HG03460 (cell line): ENCODE data around the gene KRTAP10-7.
"Not testable (repeated sequence)": the region's sequence is repeated elsewhere in the genome, so short reads cannot be mapped to it uniquely, and the experiment has no call there.

Experiments
- ATAC-seq: cut with Tn5 transposase; IDR thresholded peaks from one replicate; pipeline ENCODE4 v1.9.1; 2021; ENCODE audit not compliant: unreplicated experiment

The KRTAP10-7 gene, protein sequence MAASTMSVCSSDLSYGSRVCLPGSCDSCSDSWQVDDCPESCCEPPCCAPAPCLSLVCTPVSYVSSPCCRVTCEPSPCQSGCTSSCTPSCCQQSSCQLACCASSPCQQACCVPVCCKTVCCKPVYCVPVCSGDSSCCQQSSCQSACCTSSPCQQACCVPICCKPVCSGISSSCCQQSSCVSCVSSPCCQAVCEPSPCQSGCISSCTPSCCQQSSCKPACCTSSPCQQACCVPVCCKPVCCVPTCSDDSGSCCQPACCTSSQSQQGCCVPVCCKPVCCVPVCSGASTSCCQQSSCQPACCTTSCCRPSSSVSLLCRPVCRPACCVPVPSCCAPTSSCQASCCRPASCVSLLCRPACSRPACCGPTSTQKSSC

DNA sequence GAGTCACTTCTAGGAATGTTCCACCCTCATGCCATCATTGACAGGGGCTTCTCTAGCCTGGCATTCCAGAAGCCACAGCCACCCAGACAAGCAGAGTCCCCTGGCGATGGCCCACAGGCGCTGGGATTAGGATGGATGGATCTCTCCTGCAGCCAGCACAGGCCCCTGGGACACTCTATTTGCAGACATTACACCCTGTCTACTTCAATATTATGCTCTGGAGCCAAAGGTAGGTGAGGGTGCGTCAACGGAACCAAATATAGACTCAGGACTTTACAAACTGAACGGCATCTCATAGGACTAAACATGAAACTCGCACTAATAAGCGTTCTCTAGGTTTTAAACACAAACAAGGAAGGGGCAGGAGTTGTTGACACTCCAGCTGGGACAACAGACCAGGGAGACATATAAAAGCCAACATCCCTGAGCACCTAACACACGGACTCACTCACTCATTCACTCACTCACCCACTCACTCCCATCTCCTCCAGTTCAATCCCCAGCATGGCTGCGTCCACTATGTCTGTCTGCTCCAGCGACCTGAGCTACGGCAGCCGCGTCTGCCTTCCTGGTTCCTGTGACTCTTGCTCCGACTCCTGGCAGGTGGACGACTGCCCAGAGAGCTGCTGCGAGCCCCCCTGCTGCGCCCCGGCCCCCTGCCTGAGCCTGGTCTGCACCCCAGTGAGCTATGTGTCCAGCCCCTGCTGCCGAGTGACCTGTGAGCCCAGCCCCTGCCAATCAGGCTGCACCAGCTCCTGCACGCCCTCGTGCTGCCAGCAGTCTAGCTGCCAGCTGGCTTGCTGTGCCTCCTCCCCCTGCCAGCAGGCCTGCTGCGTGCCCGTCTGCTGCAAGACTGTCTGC is at the start of gene KRTAP10-7:
Gene KRTAP10-7, plus strand, starts transcription at position 480 of the 861 bp plus-strand sequence. Its CDS starts 25 bp downstream, at position 505.
- not testable (repeated sequence) for ATAC-seq

DNA sequence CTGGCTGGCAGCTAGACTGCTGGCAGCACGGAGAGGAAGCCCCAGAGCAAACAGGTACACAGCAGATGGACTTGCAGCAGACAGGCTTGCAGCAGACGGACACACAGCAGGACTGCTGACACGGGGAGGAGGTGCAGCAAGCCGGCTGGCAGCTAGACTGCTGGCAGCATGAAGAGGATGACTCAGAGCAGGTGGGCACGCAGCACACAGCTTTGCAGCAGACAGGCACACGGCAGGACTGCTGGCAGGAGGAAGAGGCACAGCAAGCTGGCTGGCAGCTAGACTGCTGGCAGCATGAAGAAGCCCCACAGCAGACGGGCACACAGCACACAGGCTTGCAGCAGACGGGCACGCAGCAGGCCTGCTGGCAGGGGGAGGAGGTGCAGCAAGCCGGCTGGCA is 49.6 kb upstream of the KRTAP10-7 start:
- ATAC-seq: no peak

DNA sequence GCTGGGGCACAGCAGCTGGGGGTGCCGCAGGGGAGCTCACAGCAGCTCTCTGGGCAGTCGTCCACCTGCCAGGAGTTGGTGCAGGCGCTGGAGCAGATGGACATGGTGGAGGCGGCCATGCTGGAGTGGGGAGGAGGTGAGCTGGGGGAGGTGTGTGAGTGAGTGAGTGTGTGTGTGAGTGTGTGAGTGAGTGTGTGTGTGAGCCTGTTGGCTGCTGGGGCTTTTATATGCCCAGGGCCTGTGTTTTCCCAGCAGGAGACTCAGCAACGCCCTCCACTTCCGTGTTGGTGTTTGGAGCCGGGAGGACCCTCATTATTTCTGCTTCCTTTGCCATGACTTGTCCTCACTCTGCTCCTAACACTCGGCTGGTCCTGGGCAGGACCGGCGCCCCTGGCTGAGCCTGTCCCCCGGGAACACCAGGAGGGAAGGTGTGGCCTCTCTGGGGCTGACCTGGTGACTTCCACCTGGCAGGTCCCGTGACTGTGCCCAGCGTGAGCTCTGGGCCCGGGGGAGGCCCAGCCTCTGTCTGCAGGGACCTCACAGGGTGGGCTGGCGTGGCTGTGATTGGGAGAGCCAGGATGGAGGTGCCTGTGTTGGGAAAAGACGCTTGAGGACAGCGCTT is 48.9 kb upstream of the KRTAP10-7 start, which contains the start of gene KRTAP10-2:
Gene KRTAP10-2, minus strand, starts transcription at position 166 of the 622 bp plus-strand sequence. Its CDS starts 47 bp downstream, at position 119.
- ATAC-seq: no peak

DNA sequence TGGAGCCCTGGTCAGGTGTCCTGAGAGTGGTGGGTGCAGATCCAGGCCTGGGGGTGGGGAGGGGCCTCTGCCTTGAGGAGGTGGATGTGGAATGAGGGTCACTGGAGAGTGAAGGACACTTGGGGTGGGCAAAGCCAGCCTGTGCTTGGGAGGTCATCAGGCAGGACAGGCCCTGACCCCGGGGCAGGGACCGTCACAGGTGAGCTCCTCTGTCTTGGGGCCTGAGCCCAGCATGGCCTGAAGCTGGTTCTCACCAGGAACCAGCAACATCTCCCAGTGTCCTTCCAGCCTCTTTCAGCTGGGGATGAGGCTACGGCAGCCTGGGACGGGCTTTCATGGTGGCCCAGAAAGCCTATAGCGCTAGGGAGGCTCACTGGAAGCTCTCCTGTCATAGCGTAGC is 48.3 kb upstream of the KRTAP10-7 start:
- no peak for ATAC-seq

DNA sequence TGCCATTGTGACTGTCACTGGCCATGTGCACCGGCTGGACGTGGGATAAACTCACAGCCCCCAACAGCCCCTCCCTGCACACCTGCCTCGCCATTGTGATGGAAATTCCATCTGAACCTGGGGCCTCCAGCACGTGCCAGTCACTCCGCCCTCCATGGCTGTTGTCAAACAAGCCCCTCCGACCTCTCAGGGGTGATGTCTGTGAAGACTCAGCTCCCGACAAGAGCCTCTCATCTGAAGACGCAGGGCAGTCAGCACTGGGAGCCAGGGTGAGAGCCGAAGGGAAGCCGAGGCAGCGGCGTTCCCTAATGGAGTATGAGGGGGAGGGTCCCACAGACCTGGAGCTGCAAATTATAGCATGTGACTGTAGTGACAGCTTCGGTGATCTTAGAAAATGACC is 47.7 kb upstream of the KRTAP10-7 start:
- ATAC-seq: no peak

DNA sequence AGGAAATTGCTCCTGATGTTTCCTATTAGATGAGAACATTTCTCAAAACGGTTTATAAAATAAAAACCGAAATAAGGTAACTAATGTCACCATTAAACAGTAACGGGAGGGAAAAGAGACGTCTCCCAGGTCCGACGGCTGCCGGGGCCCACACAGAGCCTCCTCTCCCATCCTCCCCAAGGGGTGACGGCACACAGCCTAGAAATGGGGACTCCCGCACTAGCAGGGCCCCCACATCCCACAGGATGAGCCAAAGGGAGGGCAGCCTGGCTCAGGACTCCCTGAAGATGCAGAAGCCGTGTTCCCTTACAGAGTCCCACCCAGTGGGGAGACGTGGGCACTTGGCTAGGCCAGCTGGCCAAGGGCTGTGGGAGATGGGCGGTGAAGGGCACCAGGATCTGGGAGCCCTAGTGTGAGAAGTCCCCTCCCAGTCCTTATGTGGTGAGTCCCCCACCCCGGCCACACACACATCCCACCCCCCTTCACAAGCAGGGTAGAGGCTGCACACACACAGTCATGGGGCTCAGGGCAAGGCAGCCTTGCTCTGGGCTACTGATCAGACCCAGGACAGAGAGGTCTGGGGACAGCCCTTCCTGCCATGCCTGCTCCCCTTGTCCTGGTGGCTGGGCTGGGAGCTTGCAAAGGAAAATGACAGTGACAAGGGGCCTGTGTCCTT is 45.1 kb upstream of the KRTAP10-7 start:
- ATAC-seq: no peak

DNA sequence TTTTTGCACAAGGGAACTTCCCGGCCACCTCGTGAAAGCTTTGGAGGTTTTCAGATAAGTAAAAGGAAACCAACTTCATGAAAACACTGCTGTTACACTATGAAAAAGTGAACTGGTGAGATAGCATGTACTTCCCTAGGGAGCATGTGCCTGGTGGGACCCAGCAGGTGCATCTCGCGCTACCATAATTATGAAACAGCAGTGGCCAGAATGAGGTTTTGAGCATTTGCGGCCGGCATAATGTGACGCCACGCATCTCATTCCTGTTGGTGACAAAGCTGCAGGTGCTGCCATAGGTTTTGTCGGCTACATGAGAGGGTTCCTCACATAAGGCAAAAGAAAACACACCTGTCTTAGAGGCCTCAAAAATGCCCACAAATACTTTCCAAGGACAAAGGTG is 43.5 kb upstream of the KRTAP10-7 start:
- no peak for ATAC-seq

DNA sequence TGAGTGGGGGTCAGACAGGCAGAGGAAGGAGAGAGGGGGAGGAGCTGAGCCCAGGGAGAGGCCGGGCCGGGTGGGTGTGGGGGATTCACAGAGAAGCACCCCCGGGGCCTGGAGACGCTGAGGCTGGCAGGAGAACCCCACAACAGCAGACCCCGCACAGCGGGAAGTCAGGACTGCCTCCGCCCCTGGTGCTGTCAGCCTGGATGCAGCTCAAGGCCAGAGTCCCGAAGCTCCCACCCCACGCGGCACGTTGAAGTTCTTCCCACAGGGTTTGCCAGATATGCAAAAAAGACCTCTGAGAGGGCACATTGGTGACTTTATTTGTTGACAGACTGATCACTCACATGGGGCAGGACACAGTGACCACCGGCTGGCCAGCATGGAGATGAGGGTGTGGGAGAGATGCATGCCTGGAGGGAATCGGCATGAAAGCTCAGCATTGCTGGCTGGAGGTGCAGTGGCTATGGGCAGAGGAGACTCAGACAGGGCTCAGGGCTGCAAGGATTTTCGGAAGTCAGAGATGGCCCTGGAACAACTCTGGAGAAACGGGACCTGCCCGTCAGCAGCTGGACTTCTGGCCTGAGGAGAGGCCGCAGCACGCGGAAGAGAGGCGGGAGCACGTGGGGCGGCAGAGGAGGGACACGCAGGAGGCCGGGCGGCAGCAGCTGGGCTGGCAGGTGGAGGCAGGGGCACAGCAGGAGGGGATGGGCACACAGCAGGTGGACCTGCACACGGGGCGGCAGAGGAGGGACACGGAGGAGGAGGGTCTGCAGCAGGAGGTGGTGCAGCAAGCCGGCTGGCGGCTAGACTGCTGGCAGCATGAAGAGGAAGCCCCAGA is 42.7 kb upstream of the KRTAP10-7 start:
- ATAC-seq: no peak

DNA sequence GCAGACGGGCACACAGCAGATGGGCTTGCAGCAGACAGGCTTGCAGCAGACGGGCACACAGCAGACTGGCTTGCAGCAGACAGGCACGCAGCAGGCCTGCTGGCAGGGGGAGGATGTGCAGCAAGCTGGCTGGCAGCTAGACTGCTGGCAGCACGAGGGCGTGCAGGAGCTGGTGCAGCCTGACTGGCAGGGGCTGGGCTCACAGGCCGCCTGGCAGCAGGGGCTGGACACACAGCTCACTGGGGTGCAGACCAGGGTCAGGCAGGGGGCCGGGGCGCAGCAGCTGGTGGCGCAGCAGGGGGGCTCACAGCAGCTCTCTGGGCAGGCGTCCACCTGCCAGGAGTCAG is 42.1 kb upstream of the KRTAP10-7 start:
- ATAC-seq: not testable (repeated sequence)

DNA sequence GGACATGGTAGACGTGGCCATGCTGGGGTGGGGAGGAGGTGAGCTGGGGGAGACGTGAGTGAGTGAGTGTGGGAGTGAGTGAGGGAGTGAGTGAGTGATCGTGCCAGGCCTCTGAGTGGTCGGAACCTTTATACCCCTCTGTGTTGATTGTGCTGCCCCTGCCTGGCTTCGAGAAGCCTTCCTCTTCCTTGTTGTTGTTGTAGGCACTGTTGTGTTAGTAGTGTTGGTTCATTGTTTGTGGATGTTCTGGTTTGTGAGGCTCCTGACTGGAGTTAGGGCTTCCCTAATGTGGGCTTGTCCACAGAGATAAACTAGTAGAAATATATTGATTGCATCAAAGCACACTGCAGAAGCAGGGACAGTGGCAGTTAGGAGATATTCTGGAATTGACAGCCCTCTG is 41.7 kb upstream of the KRTAP10-7 start, which contains the start of gene KRTAP10-3:
Gene KRTAP10-3, minus strand, starts transcription at position 101 of the 400 bp plus-strand sequence. Its CDS starts 80 bp downstream, at position 21.
- no peak for ATAC-seq

DNA sequence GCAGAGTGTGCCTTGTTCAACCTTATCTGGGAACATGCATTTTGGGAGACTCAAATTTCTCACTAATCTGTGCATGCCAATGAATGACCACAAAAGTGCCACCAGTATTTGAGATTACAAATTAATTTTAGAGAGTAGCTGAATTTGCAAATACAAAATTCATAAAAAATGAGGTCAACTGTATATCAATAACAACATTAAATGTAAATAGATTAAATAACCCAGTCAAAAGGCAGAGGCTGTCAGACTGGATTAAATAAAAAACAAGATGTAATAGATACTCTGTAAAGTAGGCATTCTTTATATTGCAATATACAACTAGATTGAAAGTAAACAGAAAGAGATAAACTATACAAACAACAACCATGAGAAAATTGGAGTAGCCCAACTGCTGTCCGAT is 36.3 kb upstream of the KRTAP10-7 start:
- ATAC-seq: no peak

DNA sequence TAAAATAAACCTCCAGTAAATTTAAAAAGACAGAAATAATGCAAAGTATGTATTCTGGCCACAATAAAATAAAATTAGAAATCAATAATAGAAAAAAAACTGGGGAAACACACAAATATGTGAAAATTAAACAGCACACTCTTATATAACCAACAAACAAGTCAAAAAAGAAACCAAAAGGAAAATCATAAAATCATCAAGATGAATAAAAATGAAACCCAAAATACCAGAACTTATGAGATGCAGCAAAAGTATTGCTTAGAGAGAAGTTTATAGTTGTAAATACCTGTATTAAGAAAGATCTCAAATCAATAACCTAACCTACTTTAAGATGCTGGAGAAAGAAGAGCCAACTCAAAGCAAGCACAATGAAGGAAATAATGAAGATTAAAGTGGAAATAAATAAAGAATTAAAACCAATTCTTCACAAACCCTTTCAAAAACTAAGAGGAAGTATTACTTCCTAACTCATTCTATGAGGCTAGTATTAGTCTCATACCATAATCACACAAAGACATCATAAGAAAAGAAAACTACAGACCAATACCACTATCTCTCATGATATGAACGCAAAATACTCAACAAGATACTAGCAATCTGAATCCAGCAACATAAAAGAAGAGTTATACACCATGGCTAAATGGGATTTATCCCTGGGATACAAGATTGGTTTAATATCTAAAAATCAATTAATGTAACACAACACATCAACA is 35.4 kb upstream of the KRTAP10-7 start:
- no peak for ATAC-seq

DNA sequence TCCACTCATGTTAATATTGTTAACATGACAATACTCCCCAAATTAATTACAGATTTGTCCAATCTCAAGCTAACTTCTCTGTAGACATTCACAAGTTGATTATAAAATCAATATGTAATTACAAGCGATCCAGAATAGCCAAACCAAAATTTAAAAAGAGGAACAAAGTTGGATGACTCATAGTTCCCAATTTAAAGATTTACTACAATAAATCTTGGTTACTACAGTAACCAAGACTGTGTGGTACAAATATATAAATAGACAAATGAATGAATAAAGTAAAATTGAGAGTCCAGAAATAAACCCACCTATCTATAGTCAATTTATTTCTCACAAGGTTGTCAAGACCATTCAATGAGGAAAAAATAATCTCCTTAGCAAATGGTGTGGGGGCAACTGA is 34.0 kb upstream of the KRTAP10-7 start:
- ATAC-seq: no peak

DNA sequence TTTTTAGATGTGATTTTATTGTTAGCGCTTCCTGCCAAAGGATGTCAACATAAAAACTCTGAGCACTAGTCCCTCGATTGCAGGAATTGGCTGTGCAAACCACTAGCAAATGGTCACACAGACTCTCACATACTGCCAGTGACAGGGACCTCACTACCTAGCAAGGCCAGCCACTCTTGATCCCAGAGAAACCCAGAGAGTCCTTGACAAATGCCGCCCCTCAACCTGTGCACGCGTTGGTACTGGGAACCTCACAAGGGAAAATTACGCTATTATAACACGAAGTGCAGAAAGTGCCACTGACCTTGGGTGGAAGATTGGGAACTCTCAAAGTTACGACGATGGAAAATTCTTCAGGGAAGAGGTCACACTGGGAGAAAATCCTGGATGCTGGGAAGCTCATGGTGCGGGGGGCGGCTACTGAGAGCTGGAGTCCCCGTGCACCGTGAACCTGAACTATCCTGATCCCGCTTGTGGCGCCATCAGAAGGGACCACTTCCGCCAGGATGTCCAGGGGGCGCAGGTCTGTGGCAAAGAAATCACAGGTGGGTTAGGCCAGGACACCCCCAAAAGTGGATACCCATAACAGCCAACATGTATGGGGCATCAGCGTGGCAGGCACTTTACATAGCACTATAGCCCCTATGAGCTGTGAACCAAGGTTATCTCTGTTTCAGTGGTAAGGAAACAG is 32.8 kb upstream of the KRTAP10-7 start:
- no peak for ATAC-seq

DNA sequence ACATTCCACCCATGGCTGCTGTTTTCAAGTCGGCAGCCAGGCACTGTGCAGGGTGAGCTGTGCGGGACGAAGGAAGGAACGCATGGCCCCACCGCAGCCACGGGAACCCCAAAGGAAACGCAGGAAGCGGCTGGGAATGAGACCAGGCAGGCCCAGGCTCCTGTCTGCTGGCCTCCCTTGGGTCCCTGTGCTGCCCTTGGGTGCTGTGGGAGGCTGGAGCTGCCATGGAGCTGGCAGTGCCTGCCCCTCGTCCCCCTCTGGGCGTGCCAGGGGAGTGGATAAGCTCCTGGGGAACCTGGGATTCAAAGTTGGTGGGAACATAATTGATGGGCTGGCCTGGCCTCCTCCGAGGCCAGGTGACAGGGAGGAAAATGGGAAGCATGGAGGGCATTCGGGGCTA is 32.1 kb upstream of the KRTAP10-7 start:
- ATAC-seq: no peak

DNA sequence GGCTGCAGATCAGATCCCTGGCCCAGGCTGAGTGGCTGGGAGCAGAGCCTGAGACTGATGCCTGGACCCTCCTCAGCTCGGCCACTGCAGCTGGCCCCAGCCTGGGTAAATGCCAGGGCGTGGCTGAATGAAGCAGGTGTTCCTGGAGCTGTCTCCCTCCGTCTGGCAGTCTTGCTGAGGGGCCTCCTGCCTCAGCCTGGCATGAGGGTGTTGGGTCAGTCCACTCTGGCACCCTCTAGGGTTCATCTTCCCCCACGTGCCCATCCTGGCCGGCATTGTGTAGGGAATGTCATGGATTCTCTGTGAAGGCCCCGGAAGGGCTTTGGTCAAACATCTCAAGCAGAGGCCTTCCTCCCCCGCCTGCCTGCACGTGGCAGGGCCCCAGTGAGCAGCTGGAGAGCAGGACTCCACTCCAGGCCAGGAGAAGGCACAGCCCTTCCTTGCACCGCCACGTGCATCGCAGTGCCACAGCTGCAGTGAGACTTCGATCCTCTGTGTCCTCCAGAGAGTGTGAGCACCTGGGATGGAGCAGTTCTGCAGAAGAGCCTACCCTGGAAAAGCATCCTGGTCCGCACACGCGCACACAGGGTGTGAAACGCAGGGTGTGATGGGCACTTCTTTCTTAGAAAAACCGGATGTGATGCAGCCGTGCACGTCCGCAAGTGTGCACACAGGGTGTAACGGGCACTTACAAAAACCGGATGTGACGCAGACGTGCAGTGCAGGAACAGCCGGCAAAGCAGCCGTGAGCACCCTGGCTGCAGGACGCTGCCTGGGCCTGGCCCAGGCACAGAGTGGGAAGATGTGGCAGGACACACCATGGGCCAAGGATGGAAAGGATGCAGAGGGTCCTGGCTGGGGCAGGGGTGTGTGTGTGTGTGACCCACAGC is 31.5 kb upstream of the KRTAP10-7 start:
- ATAC-seq: no peak

DNA sequence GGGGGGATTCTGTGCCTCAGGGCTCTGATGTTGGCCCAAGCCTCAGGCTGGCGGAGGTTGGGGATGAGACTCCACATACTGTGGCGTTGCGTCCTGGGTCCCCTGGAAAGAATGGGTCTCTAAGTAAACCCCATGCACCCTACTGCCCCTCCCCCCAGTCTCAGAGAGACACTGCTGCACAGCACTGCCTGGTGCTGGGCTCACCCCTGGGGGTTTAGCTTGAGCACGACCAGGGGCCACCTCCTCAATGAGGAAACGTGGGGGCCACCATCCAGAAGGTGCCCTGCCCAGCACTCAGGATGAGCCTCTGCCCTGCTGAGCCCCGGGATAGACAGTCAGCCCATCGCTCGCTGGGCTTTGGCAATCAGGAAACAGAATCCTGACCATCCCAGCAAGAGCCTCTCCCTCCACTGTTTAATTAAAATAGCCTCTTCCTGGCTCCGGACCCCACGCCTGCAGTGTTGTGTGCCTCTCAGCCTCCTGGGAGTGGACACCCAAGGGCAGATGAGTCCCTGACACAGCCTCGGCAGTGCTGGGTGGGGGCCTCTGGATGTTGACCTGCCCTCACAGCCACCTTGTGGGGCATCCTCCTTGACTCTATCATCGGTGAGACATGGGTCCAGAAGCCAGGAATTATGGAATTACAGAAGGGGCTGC is 30.4 kb upstream of the KRTAP10-7 start:
- ATAC-seq: no peak
